ENCODE results near the gene SNRPF.

The SNRPF gene

GRCh38 chr12:95859947-95860850, 1.4 kb downstream of the SNRPF start:
- no peak for ATAC-seq

GRCh38 chr12:95862038-95862437, 3.3 kb downstream of the SNRPF start:
- ATAC-seq = no peak

- no peak for ATAC-seq
Measured at GRCh38 chr12:95863337-95863736, 4.6 kb downstream of the SNRPF start.

GRCh38 chr12:95870897-95871296, 12.1 kb downstream of the SNRPF start:
- ATAC-seq = no peak

GRCh38 chr12:95874452-95874851, 15.7 kb downstream of the SNRPF start:
- no peak for ATAC-seq

GRCh38 chr12:95877622-95878021, 18.9 kb downstream of the SNRPF start:
- ATAC-seq = no peak

GRCh38 chr12:95880895-95881294, 22.1 kb downstream of the SNRPF start:
- no peak for ATAC-seq

GRCh38 chr12:95881331-95881955, 22.7 kb downstream of the SNRPF start:
- no peak for ATAC-seq

GRCh38 chr12:95882080-95882479, 23.3 kb downstream of the SNRPF start:
- no peak for ATAC-seq

GRCh38 chr12:95882873-95883272, 24.1 kb downstream of the SNRPF start:
- no peak for ATAC-seq

GRCh38 chr12:95884998-95885397, 26.2 kb downstream of the SNRPF start:
- no peak for ATAC-seq

GRCh38 chr12:95887311-95887710, 28.6 kb downstream of the SNRPF start:
- no peak for ATAC-seq

GRCh38 chr12:95890958-95891357, 32.2 kb downstream of the SNRPF start:
- ATAC-seq = no peak

- no peak for ATAC-seq
Measured at GRCh38 chr12:95896846-95897245, 38.1 kb downstream of the SNRPF start.

- no peak for ATAC-seq
Measured at GRCh38 chr12:95898081-95898480, 39.3 kb downstream of the SNRPF start.

GRCh38 chr12:95908573-95908972, 49.8 kb downstream of the SNRPF start:
- no peak for ATAC-seq

GRCh38 chr12:95909871-95910270, 51.1 kb downstream of the SNRPF start:
- ATAC-seq = no peak
